ENCODE data around the gene TBC1D14. TPM values are rescaled to one million over a fixed set of nuclear protein-coding genes. Genes with fewer than 3 reads are reported as not detected.

TBC1D14 gene
- polyA plus RNA-seq, 1 experiment, result 35.8 TPM

- Histone ChIP-seq H3K4me3 (ENCODE audit: low read depth, low read length) (peak overlapping the region; percentile 6; the same call in 1 of the 2 replicates), H3K27me3 (ENCODE audit: control insufficient read depth, insufficient read depth, low read length) (no peaks in the 10 kb centered on the region), H3K36me3 (ENCODE audit: control insufficient read depth, insufficient read depth, low read length) (no peaks in the 10 kb centered on the region)
- ChIA-PET POLR2A (interaction anchor here (0.6 kb wide), 1 partner anchor 151 kb away, joined by 19 read pairs; no protein-coding TSS in a partner anchor), CTCF (interaction anchor here (1.2 kb wide), 1 partner anchor 21 kb away, joined by 3 read pairs; no protein-coding TSS in a partner anchor)
- TF ChIP-seq CTCF (IDR thresholded peaks at IDR 0.05; ENCODE audit: insufficient read depth, low read depth, low read length), result no peak
- DNase-seq (ENCODE audit: low read depth), result peak; percentile 11
Measured at GRCh38 chr4:6953751-6954380, 44.2 kb downstream of the TBC1D14 start.

GRCh38 chr4:6955261-6955911, 45.8 kb downstream of the TBC1D14 start:
- H3K27me3 ChIP-seq (ENCODE audit: control insufficient read depth, insufficient read depth, low read length), result no peaks in the 10 kb centered on the region
- POLR2A ChIA-PET, result no interaction called here
- no peaks in the 10 kb centered on the region for H3K36me3 ChIP-seq (ENCODE audit: control insufficient read depth, insufficient read depth, low read length)
- CTCF ChIA-PET, result interaction anchor here (0.8 to 1.3 kb wide), 3 partner anchors 10 to 19 kb away, joined by 3 to 4 read pairs (median 4); no protein-coding TSS in a partner anchor
- TF ChIP-seq CTCF (IDR thresholded peaks at IDR 0.05; ENCODE audit: insufficient read depth, low read depth, low read length), result no peak
- H3K4me3 ChIP-seq (ENCODE audit: low read depth, low read length), result no peak overlapping the region
- no peak for DNase-seq (ENCODE audit: low read depth)

- ChIA-PET CTCF (interaction anchor here (0.8 to 1.3 kb wide), 2 partner anchors 11 to 18 kb away, joined by 4 read pairs; no protein-coding TSS in a partner anchor), POLR2A (no interaction called here)
- Histone ChIP-seq H3K36me3 (ENCODE audit: control insufficient read depth, insufficient read depth, low read length) (no peaks in the 10 kb centered on the region), H3K4me3 (ENCODE audit: low read depth, low read length) (no peak overlapping the region), H3K27me3 (ENCODE audit: control insufficient read depth, insufficient read depth, low read length) (no peaks in the 10 kb centered on the region)
- TF ChIP-seq CTCF (IDR thresholded peaks at IDR 0.05; ENCODE audit: insufficient read depth, low read depth, low read length), result no peak
- DNase-seq (ENCODE audit: low read depth), result no peak
Measured at GRCh38 chr4:6956087-6956433, 46.4 kb downstream of the TBC1D14 start.

GRCh38 chr4:6956434-6957147, 47.0 kb downstream of the TBC1D14 start:
- CTCF ChIA-PET, result interaction anchor here (1.3 kb wide), 1 partner anchor 12 kb away, joined by 4 read pairs; no protein-coding TSS in a partner anchor
- Histone ChIP-seq H3K4me3 (ENCODE audit: low read depth, low read length) (no peak overlapping the region), H3K27me3 (ENCODE audit: control insufficient read depth, insufficient read depth, low read length) (no peaks in the 10 kb centered on the region), H3K36me3 (ENCODE audit: control insufficient read depth, insufficient read depth, low read length) (no peaks in the 10 kb centered on the region; the same call in 1 of the 2 replicates)
- POLR2A ChIA-PET, result no interaction called here
- no peak for TF ChIP-seq CTCF (IDR thresholded peaks at IDR 0.05; ENCODE audit: insufficient read depth, low read depth, low read length)
- DNase-seq (ENCODE audit: low read depth), result no peak

GRCh38 chr4:6957148-6957520, 47.5 kb downstream of the TBC1D14 start:
- no peak for TF ChIP-seq CTCF (IDR thresholded peaks at IDR 0.05; ENCODE audit: insufficient read depth, low read depth, low read length)
- Histone ChIP-seq H3K27me3 (ENCODE audit: control insufficient read depth, insufficient read depth, low read length) (no peaks in the 10 kb centered on the region), H3K4me3 (ENCODE audit: low read depth, low read length) (no peak overlapping the region), H3K36me3 (ENCODE audit: control insufficient read depth, insufficient read depth, low read length) (no peaks in the 10 kb centered on the region; the same call in 1 of the 2 replicates)
- CTCF ChIA-PET, result no interaction called here
- no peak for DNase-seq (ENCODE audit: low read depth)
- POLR2A ChIA-PET, result no interaction called here
